Activated T-helper 1 cell treated with anti-CD3 and anti-CD28 coated beads, Interleukin-12 subunit alpha, Interleukin-12 subunit beta, Interleukin-2, Interleukin-4 antibody, amounts not matched to agents 30 ng/mL and 10 ng/mL and 1 ng/mL, durations not matched to agents 14 hours and 24 hours and 36 hours (primary cell): ENCODE data around the gene C2CD4A. TPM values are rescaled to one million over a fixed set of nuclear protein-coding genes. Genes with fewer than 3 reads are reported as not detected.
A peak's percentile ranks its signal among the peaks of the same experiment; 100 is the strongest.

Experiments used
- DNase-seq: peaks from one replicate; pipeline ENCODE4 v3.0.0; 2021; ENCODE audit warnings: low spot score
- H3K27ac Mint-ChIP-seq: one replicate; pipeline ENCODE4 v1.8.0; 2021; ENCODE audit warnings: mild to moderate bottlenecking, mixed read lengths
- H3K27me3 Mint-ChIP-seq: one replicate; pipeline ENCODE4 v1.8.0; 2022; ENCODE audit warnings: mild to moderate bottlenecking, moderate library complexity, mixed read lengths; ENCODE audit not compliant: insufficient read depth
- H3K36me3 Mint-ChIP-seq: one replicate; pipeline ENCODE4 v1.8.0; 2021; ENCODE audit warnings: low read depth, mixed read lengths
- H3K4me1 Mint-ChIP-seq: one replicate; pipeline ENCODE4 v1.8.0; 2021; ENCODE audit warnings: low read depth, mixed read lengths
- H3K4me3 Mint-ChIP-seq: one replicate; pipeline ENCODE4 v1.8.0; 2021; ENCODE audit warnings: mild to moderate bottlenecking, moderate library complexity, mixed read lengths
- H3K9me3 Mint-ChIP-seq: one replicate; pipeline ENCODE4 v1.8.0; 2021; ENCODE audit warnings: mixed read lengths
- intact Hi-C: fragments of 100-400 bp; cut with micrococcal nuclease; formaldehyde crosslinking; loops from one replicate; pipeline ENCODE4 v1.15.1; 2024
- total RNA-seq: library from RNA; stranded (reverse); gene quantifications from 2 replicates; pipeline ENCODE4 v1.2.3, GENCODE V29; 2022

C2CD4A gene
- total RNA-seq, 1 donor from 2014 or later, result 0.13 TPM

DNA sequence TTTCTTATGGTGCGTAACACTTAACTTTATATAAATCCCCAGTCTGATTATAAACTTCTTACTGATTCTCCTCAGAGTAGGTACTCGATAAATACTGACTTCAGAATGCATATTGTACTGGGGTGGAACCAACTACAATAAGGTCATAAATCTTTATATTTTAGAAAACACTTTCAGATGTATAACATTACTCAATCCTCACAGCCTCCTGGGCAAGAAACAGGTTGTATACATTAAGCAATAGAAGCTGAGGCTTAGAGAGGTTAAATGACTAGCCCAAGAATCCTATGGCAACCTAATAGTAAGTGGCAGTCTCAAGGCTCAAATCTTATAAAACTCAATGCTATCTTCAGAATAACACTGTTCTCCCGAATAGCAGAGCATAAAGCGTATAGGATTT lies 15.6 kb upstream of the C2CD4A start:
- intact Hi-C loops, result no loop called here
- H3K4me3 Mint-ChIP-seq, result no peak overlapping the region
- no peaks in the 10 kb centered on the region for H3K9me3 Mint-ChIP-seq
- H3K27me3 Mint-ChIP-seq, result no peaks in the 10 kb centered on the region
- H3K36me3 Mint-ChIP-seq, result peaks cover 8% of the 10 kb centered on the region
- H3K27ac Mint-ChIP-seq, result no peak overlapping the region
- no peak for DNase-seq
- H3K4me1 Mint-ChIP-seq, result peaks cover 23% of the 10 kb centered on the region

DNA sequence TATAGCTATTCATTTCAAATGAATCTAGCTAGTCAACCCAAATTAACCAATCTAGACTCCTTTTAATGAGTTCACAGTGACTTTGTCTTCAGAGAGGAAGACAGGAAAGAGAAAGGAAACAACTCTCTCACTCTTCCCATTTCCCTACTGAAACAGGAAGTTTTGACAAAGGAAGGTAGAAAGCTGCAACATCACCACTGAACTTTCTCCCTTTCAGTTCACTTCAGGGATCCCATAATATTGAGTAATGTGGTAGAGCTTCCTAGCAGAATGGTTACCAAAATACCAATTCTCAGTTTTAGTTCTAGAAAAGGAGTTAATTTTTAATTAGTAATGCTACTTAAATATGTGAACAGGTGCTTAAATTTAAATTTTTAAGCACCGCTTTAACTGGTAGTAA lies 14.1 kb upstream of the C2CD4A start:
- Mint-ChIP-seq H3K9me3 (no peaks in the 10 kb centered on the region), H3K27me3 (no peaks in the 10 kb centered on the region), H3K4me3 (no peak overlapping the region), H3K27ac (no peak overlapping the region), H3K36me3 (peaks cover 11% of the 10 kb centered on the region), H3K4me1 (peaks cover 14% of the 10 kb centered on the region)
- intact Hi-C loops, result no loop called here
- no peak for DNase-seq

DNA sequence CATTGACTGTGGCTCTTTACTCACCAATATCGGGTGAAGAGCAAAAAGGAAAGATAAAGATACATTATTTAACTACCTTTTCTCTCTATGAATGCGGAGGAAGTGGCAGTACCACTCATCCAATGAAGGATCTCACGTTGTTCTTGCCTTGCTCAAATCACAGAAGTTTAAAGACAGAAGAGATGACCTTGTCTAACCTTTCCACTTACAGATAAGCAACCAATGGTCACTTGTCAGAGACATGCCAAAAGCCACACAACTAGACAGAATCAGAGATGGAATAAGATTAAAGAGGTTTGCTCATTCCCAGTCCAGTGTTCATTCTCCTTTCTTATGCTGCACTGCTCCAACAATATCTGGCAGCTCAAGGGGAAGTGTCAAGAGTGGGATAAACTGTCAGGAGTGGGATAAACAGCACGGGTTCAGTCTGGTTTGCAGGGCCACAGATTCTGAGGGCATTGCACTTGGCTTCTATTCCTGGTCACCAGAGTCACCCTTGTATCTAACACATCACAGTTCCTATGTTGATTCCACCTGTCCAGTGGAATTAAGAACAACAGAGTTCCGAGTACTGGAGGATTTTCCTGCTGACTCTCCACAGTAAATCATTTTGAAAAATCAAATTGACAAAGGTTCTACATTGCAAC lies 13.2 kb upstream of the C2CD4A start:
- intact Hi-C loops, result no loop called here
- peaks cover 20% of the 10 kb centered on the region for H3K4me1 Mint-ChIP-seq
- no peak overlapping the region for H3K27ac Mint-ChIP-seq
- no peaks in the 10 kb centered on the region for H3K9me3 Mint-ChIP-seq
- no peaks in the 10 kb centered on the region for H3K27me3 Mint-ChIP-seq
- no peak overlapping the region for H3K4me3 Mint-ChIP-seq
- peaks cover 14% of the 10 kb centered on the region for H3K36me3 Mint-ChIP-seq
- no peak for DNase-seq

DNA sequence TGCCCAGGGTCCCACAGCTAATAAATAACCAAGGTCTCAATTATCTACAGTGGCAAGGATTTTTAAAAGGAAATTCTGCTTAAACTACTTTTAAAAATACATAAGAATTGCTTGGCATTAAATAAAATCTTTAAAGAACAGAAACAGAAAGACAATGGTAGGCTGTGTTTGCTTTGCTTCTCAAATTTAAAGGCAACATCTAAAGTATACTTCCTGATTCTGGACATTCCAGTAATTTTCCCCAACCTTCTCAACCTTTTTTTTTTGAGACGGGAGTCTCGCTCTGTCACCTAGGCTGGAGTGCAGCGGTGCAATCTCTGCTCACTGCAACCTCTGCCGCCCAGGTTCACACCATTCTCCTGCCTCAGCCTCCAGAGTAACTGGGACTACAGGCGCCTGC lies 11.8 kb upstream of the C2CD4A start:
- peaks cover 32% of the 10 kb centered on the region for H3K4me1 Mint-ChIP-seq
- intact Hi-C loops, result no loop called here

DNA sequence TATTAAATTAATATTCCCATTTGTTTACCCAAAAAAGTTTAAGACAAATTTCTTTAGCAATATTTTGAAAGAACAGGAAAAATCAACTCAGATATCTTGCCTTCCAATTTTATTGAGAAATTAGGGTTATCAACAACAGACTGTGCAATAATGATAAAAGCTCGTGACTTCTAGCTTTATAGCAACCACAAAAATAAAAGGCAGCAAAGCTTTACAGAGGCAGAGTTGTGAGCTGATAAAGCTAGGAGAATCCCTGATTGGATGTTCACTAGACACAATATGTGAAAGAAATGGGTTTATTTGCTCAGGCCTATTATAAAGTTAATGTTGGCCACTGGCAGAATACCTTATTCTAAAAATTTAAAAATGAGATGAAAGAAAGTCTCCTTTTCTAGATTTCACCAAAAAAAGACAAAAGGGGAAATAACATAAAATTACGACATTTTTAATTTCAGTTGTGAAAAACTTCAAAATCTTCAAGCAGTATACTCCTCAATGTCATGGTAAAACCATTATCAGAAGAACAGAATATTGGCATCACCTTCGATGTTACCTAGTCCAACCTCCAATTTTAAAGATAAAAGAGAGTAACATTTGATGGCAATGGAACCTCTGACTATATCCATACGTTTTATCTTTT lies 9.3 kb upstream of the C2CD4A start:
- H3K27ac Mint-ChIP-seq, result no peak overlapping the region
- H3K27me3 Mint-ChIP-seq, result no peaks in the 10 kb centered on the region
- peaks cover 10% of the 10 kb centered on the region for H3K36me3 Mint-ChIP-seq
- intact Hi-C loops, result no loop called here
- H3K9me3 Mint-ChIP-seq, result no peaks in the 10 kb centered on the region
- H3K4me3 Mint-ChIP-seq, result no peak overlapping the region
- H3K4me1 Mint-ChIP-seq, result peaks cover 51% of the 10 kb centered on the region
- no peak for DNase-seq

More for the DNA sequence above, 11.8 kb upstream of the C2CD4A start:
- DNase-seq, result no peak
- H3K36me3 Mint-ChIP-seq, result peaks cover 13% of the 10 kb centered on the region
- no peak overlapping the region for H3K4me3 Mint-ChIP-seq
- H3K27me3 Mint-ChIP-seq, result no peaks in the 10 kb centered on the region
- H3K9me3 Mint-ChIP-seq, result no peaks in the 10 kb centered on the region
- H3K27ac Mint-ChIP-seq, result no peak overlapping the region

DNA sequence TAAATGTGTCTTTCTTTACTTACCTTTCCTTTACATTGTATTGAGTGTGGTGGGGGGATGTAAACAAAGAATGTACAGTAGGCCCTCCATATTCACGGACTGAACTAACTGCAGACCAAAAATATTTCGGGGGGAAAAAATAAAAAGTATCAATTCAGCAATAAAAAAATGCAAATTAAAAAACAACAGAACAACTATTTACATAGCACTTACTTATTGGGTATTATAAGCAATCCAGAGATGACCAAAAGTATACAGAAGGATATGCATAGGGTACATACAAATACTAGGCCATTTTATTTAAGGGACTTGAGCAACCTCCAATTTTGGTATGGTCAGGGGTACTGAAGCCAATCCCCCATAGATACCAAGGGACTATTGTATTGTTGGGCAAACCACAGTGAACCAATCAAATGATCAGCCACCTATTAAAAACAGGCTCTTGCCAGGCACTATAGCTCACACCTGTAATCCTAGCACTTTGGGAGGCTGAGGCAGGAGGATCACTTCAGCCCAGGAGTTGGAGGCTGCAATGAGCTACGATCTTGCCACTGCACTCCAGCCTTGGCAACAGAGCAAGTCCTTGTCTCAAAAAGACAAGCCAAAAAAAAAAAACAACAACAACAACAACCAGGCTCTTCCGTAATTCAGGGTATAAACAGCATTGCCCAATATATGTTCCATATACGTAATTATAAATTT lies 8.3 kb upstream of the C2CD4A start:
- intact Hi-C loops, result loop anchor here (1.0 kb wide), 1 partner anchor 12 kb away; no protein-coding TSS in a partner anchor
- DNase-seq, result no peak
- no peak overlapping the region for H3K27ac Mint-ChIP-seq

DNA sequence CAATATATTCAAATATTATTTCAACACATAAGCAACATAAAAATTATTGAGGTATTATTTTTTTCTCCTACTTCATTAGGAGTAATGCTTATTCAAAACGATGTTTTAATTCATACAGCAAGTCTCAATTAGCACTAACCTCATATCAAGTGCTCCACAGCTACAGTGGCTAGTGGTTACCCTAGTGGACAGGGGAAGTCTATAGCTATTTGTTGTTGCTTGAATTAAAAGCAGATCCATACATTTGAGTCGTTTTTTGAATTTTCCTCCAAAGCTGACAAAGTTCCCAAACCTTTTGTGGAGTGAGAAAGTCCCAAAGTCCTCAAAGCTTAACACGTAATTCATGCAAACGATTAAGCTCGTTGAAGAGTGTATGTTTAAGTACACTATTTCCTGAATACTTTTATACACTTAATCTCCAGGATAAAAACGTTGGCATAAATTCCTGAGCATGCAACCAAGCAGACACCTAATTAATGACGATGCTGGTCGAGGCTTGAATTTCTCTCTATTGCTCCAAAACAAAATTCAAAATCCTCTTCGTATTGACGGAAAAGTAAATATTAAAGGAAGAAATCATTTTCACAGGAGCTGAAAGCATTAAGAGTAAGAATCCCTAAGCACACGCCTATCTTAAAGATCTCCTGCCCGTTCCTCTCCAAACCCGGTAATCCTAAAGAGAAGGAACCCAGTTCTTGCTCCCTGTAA lies 7.5 kb upstream of the C2CD4A start:
- peak overlapping the region; percentile 100 for H3K27ac Mint-ChIP-seq
- no peak for DNase-seq
- H3K4me1 Mint-ChIP-seq, result peaks cover 47% of the 10 kb centered on the region
- peak overlapping the region; percentile 98 for H3K4me3 Mint-ChIP-seq
- H3K36me3 Mint-ChIP-seq, result peaks cover 10% of the 10 kb centered on the region
- peaks cover 9% of the 10 kb centered on the region for H3K27me3 Mint-ChIP-seq
- no peaks in the 10 kb centered on the region for H3K9me3 Mint-ChIP-seq
- intact Hi-C loops, result loop anchor here (1.0 kb wide), 1 partner anchor 13 kb away; no protein-coding TSS in a partner anchor

More for the DNA sequence above, 8.3 kb upstream of the C2CD4A start:
- H3K4me3 Mint-ChIP-seq, result peak overlapping the region; percentile 71
- peaks cover 10% of the 10 kb centered on the region for H3K36me3 Mint-ChIP-seq
- peaks cover 2% of the 10 kb centered on the region for H3K27me3 Mint-ChIP-seq
- peaks cover 48% of the 10 kb centered on the region for H3K4me1 Mint-ChIP-seq
- H3K9me3 Mint-ChIP-seq, result no peaks in the 10 kb centered on the region

DNA sequence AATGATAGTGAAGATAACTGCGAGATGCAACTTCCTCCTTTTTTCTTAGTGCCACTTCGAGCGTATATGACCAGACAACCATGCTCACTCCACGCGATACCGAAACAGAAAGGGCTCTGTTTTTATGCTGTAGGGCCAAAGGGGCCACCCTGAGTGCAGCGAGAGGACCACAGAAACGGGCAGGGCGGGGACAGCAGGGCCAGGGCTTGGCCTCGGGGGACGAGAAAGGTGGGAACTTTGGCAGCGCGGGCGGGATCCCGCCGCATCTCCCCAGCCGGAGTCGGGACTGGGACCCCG lies 7.0 kb upstream of the C2CD4A start:
- intact Hi-C loops, result loop anchor here (1.0 to 5.0 kb wide), 4 partner anchors 9 to 331 kb away; partner anchors contain the start of gene TLN2
- H3K27me3 Mint-ChIP-seq, result peaks cover 9% of the 10 kb centered on the region
- H3K36me3 Mint-ChIP-seq, result peaks cover 10% of the 10 kb centered on the region
- peaks cover 47% of the 10 kb centered on the region for H3K4me1 Mint-ChIP-seq
- H3K9me3 Mint-ChIP-seq, result no peaks in the 10 kb centered on the region
- peak overlapping the region; percentile 98 for H3K4me3 Mint-ChIP-seq
- H3K27ac Mint-ChIP-seq, result peak overlapping the region; percentile 100
- peak; percentile 73 for DNase-seq

DNA sequence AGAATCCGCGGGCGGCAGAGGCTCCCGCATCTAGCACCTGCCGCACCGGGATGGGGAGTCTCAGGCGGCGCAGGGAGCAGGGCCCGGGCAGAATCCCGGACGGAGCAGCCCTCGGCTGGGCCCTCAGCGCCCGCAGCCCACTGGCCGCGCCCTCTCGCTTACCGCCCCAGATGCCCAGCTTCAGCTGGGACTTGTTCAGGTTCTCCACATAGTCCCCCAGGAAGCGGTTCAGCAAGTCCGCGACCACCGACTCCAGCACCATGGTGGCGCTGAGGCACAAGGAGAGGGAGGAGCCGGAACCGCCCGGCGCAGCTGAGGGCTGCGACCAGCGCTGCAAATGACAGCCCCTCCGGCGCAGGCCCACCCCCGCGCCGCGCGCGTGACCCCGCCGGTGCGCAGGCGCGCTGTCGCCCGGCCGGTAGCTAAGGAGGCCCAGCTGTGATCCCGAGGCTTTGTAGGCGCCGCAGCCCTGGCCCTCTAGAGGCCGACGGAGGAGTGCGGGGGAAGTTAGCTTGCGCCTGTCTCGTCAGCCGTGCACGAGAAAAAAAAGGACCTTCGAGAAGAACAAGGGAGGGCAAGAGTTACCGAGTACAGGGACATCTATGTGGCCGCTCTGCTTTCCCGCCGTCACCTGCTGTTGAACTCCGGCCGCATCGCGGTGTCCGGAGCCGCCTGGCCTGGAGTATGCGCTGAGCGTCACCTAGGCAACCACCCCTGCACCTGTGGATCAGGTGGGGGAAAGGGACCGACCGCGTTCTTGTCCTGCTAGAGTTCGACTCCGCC lies 6.5 kb upstream of the C2CD4A start, which contains the start of gene VPS13C:
Gene VPS13C, minus strand, starts transcription at position 335 of the 783 bp plus-strand sequence. Its CDS starts 73 bp downstream, at position 262.
- Mint-ChIP-seq H3K4me1 (peaks cover 47% of the 10 kb centered on the region), H3K36me3 (peaks cover 12% of the 10 kb centered on the region), H3K27ac (peak within 1 kb of the TSS; percentile 100), H3K4me3 (peak within 1 kb of the TSS; percentile 98), H3K9me3 (no peaks in the 10 kb centered on the region), H3K27me3 (peaks cover 10% of the 10 kb centered on the region)
- peak; percentile 93 for DNase-seq
- intact Hi-C loops, result loop anchor here (1.0 to 5.0 kb wide), 3 partner anchors 8 to 330 kb away; partner anchors contain the start of gene TLN2

DNA sequence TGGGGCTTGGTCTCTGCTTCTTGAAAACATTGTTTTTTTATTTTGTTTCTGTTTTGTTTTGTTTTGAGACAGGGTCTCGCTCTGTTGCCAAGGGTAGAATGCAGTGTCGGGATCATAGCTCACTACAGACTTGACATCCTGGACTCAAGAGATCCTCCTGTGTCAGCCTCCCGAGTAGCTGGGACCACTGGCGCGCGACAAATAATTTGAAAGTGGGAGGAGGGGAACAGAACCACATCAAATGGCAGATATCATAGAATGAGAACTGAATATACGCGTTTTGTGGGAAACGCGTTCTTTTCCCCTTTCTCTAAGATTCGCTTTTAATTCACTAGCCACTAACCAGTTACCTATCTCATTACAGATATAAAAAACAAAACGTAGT lies 5.9 kb upstream of the C2CD4A start:
- peaks cover 16% of the 10 kb centered on the region for H3K27me3 Mint-ChIP-seq
- peak overlapping the region; percentile 94 for H3K27ac Mint-ChIP-seq
- no peak for DNase-seq
- no peaks in the 10 kb centered on the region for H3K9me3 Mint-ChIP-seq
- peak overlapping the region; percentile 98 for H3K4me3 Mint-ChIP-seq
- H3K4me1 Mint-ChIP-seq, result peaks cover 41% of the 10 kb centered on the region
- H3K36me3 Mint-ChIP-seq, result peaks cover 11% of the 10 kb centered on the region
- intact Hi-C loops, result loop anchor here (1.0 to 5.0 kb wide), 3 partner anchors 7 to 330 kb away; partner anchors contain the start of gene TLN2

DNA sequence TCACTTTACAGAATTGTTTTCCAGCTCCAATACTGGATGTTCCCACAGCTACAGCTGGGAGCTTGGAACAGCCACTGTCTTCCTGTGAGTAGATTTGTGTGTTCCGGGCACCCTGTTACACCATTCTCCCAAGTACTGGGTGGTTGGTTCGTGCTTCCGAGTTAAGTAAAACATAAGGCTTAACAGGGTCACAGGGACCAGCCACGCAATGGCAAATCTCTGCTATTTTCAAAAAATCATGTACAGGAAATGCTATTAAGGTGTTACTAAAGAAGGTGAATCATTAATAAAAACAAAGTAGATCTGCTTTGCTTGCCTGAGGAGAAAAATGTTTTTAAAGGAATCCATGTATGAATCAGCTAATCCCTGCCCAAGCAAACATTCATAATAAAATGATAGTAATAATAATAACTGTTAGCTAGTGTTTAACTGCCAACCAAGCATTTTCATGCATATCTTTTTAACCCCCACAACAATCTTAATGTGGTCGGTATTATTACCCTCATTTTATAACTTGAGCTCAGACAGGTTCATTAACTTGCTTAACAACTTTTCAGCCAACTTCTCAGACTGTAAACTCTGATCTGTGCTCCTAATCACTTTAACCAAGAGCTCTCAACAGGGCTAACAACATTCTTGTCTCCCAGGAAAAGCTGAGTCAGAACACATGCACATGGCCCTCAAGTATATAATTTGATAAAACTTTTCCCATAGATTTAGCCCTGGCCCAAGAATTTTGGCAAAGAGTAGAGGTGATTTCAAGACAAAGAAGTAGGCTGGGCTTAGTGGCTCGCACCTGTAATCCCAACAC lies 2.7 kb upstream of the C2CD4A start:
- Mint-ChIP-seq H3K27me3 (peaks cover 36% of the 10 kb centered on the region), H3K4me3 (no peak overlapping the region), H3K27ac (no peak overlapping the region), H3K9me3 (no peaks in the 10 kb centered on the region), H3K36me3 (peaks cover 4% of the 10 kb centered on the region), H3K4me1 (peaks cover 47% of the 10 kb centered on the region)
- DNase-seq, result no peak
- intact Hi-C loops, result loop anchor here (5.0 kb wide), 1 partner anchor 177 kb away; no protein-coding TSS in a partner anchor
